HFFc6 (cell line): Measurements from ENCODE around the gene TNS3. TPM values are rescaled to one million over a fixed set of nuclear protein-coding genes. Genes with fewer than 3 reads are reported as not detected.

Experiments used
- DNase-seq: peaks from one replicate; pipeline ENCODE4 v3.0.0-alpha.2; 2018
- H3K27ac Mint-ChIP-seq: 2 replicates; pipeline ENCODE4 v1.8.0; 2020; ENCODE audit warnings: mild to moderate bottlenecking, mixed read lengths
- H3K27me3 Mint-ChIP-seq: 2 replicates; pipeline ENCODE4 v1.8.0; 2021; ENCODE audit warnings: mild to moderate bottlenecking, moderate library complexity, mixed read lengths; ENCODE audit not compliant: insufficient read depth
- H3K36me3 Mint-ChIP-seq: 2 replicates; pipeline ENCODE4 v1.8.0; 2021; ENCODE audit warnings: low read depth, mixed read lengths
- H3K4me1 Mint-ChIP-seq: 2 replicates; pipeline ENCODE4 v1.8.0; 2020; ENCODE audit warnings: low read depth, mixed read lengths
- H3K4me3 Mint-ChIP-seq: 2 replicates; pipeline ENCODE4 v1.8.0; 2020; ENCODE audit warnings: mild to moderate bottlenecking, moderate library complexity, mixed read lengths
- H3K9me3 Mint-ChIP-seq: 2 replicates; pipeline ENCODE4 v1.8.0; 2020; ENCODE audit warnings: mild to moderate bottlenecking, mixed read lengths
- CTCF ChIP-seq: fragments of 200-600 bp; sonication (generic); IDR thresholded peaks from 2 replicates; pipeline ENCODE4 v1.5.0; 2021; ENCODE audit warnings: antibody characterized with exemption, mild to moderate bottlenecking
- total RNA-seq, 6 experiments: library from RNA; stranded (reverse); fragmentation: NEBNext Ultra II Directional; extraction: Animal tissue kit (Norgen Biotek cat#: 25700); gene quantifications; 2 replicates in 1 of 6; 3 replicates in 5 of 6; pipeline ENCODE4 v1.2.3, GENCODE V29; 2021

The TNS3 gene
- total RNA-seq, 6 experiments from 2014 or later = 50.8 to 77.0 (median 67.8) TPM

GRCh38 chr7:47232751-47233412, 349.0 kb downstream of the TNS3 start:
- H3K4me3 Mint-ChIP-seq = no peak overlapping the region
- no peak for DNase-seq
- peak; percentile 38; the same call in 1 of the 2 replicates for TF ChIP-seq CTCF
- H3K4me1 Mint-ChIP-seq = peaks cover 11% of the 10 kb centered on the region
- H3K36me3 Mint-ChIP-seq = no peaks in the 10 kb centered on the region
- H3K9me3 Mint-ChIP-seq = no peaks in the 10 kb centered on the region
- H3K27ac Mint-ChIP-seq = no peak overlapping the region
- peaks cover 9% of the 10 kb centered on the region for H3K27me3 Mint-ChIP-seq

GRCh38 chr7:47231627-47232026, 350.3 kb downstream of the TNS3 start:
- peaks cover 21% of the 10 kb centered on the region for H3K4me1 Mint-ChIP-seq
- no peaks in the 10 kb centered on the region for H3K36me3 Mint-ChIP-seq
- H3K27ac Mint-ChIP-seq = no peak overlapping the region
- H3K4me3 Mint-ChIP-seq = no peak overlapping the region
- no peaks in the 10 kb centered on the region for H3K9me3 Mint-ChIP-seq
- DNase-seq = no peak
- TF ChIP-seq CTCF = no peak
- peaks cover 15% of the 10 kb centered on the region for H3K27me3 Mint-ChIP-seq

- no peak overlapping the region for H3K4me3 Mint-ChIP-seq
- H3K4me1 Mint-ChIP-seq = peaks cover 21% of the 10 kb centered on the region
- H3K9me3 Mint-ChIP-seq = no peaks in the 10 kb centered on the region
- no peaks in the 10 kb centered on the region for H3K36me3 Mint-ChIP-seq
- H3K27me3 Mint-ChIP-seq = peaks cover 12% of the 10 kb centered on the region
- no peak overlapping the region for H3K27ac Mint-ChIP-seq
- no peak for TF ChIP-seq CTCF
- DNase-seq = no peak
Measured at GRCh38 chr7:47231032-47231431, 350.9 kb downstream of the TNS3 start.

- DNase-seq = no peak
- Mint-ChIP-seq H3K4me3 (no peak overlapping the region), H3K27ac (no peak overlapping the region), H3K36me3 (no peaks in the 10 kb centered on the region), H3K27me3 (peaks cover 12% of the 10 kb centered on the region), H3K4me1 (peaks cover 21% of the 10 kb centered on the region), H3K9me3 (no peaks in the 10 kb centered on the region)
- TF ChIP-seq CTCF = no peak
Measured at GRCh38 chr7:47228386-47229014, 353.4 kb downstream of the TNS3 start.

GRCh38 chr7:47227762-47228177, 354.1 kb downstream of the TNS3 start:
- DNase-seq = peak; percentile 67
- Mint-ChIP-seq H3K4me1 (peaks cover 20% of the 10 kb centered on the region), H3K36me3 (no peaks in the 10 kb centered on the region), H3K9me3 (no peaks in the 10 kb centered on the region), H3K27me3 (peaks cover 12% of the 10 kb centered on the region), H3K27ac (peak overlapping the region; percentile 42; the same call in 1 of the 2 replicates), H3K4me3 (peak overlapping the region; percentile 38; the same call in 1 of the 2 replicates)
- no peak for TF ChIP-seq CTCF
